RWPE1 (cell line): ENCODE measurements around the gene TNPO2.

Experiments used
- CTCF ChIA-PET: fragments of 350-600 bp; sonication (Branson Sonifier 250); formaldehyde crosslinking; extraction: SDS; loops from one replicate; lab custom pipeline; 2021; lab: Yijun Ruan, JAX
- POLR2A ChIA-PET: fragments of 400-600 bp; formaldehyde crosslinking; extraction: SDS; loops from one replicate; lab custom pipeline; 2020; ENCODE audit warnings: antibody characterized with exemption; ENCODE audit not compliant: low non-redundant PET; lab: Yijun Ruan, JAX
- DNase-seq: peaks from one replicate; pipeline ENCODE4 v3.0.0; 2012; ENCODE audit warnings: low spot score
- H3K27ac ChIP-seq: fragments of 450-650 bp; 2 replicates; pipeline ENCODE4 v1.5.1; 2017
- CTCF ChIP-seq: fragments of 450-650 bp; conservative IDR thresholded peaks from 2 replicates; pipeline ENCODE4 v1.5.1; 2017; ENCODE audit warnings: low read depth, mild to moderate bottlenecking

TNPO2 gene

GRCh38 chr19:12668932-12669269 is 54.8 kb downstream of the TNPO2 start:
- peak; percentile 53 for DNase-seq
- ChIA-PET CTCF (no interaction called here), POLR2A (interaction anchor here (0.5 to 0.6 kb wide), 2 partner anchors 9 to 123 kb away, joined by 3 read pairs; no protein-coding TSS in a partner anchor)
- peak overlapping the region; percentile 87 for H3K27ac ChIP-seq
- no peak for TF ChIP-seq CTCF

DNA sequence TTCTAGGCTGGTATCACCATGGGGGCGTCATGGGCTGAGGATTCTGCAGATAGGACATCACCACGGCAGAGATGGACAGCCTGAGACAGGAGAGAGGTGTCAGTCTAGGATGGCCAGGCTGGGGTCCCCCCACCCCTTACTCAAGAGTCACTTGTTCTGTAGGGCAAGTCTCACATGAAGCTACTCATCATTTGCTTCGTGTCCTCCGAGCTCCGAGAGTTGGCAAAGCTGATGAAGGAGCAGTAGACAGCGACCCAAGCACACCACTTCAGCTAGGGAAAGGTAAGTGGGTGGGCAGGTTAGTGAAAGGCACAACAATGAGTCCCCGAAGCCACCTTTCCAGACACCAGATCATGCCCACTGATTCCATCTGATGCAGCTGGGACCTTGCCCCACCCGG is 55.4 kb downstream of the TNPO2 start:
- ChIA-PET POLR2A (interaction anchor here (0.6 kb wide), 1 partner anchor 123 kb away, joined by 3 read pairs; no protein-coding TSS in a partner anchor), CTCF (no interaction called here)
- DNase-seq: no peak
- H3K27ac ChIP-seq: peak overlapping the region; percentile 87
- no peak for TF ChIP-seq CTCF

- peak overlapping the region; percentile 87 for H3K27ac ChIP-seq
- ChIA-PET POLR2A (no interaction called here), CTCF (no interaction called here)
- DNase-seq: no peak
- TF ChIP-seq CTCF: no peak
Observed at GRCh38 chr19:12667731-12668302, 55.9 kb downstream of the TNPO2 start.

- ChIA-PET CTCF (interaction anchor here (0.6 to 0.7 kb wide), 2 partner anchors 15 to 26 kb away, joined by 3 to 4 read pairs; no protein-coding TSS in a partner anchor), POLR2A (interaction anchor here (0.6 kb wide), 1 partner anchor 17 kb away, joined by 4 read pairs; no protein-coding TSS in a partner anchor)
- peak within 1 kb of the TSS; percentile 87 for H3K27ac ChIP-seq
- peak; percentile 90 for DNase-seq
- TF ChIP-seq CTCF: no peak
Observed at GRCh38 chr19:12666265-12667048, 57.3 kb downstream of the TNPO2 start, which contains the start of the genes MAN2B1 and WDR83. Gene MAN2B1, minus strand, starts transcription at chr19:12666742. Its CDS starts 41 bp downstream, at chr19:12666701. Gene WDR83, plus strand, starts transcription at chr19:12666807. Its CDS starts 2,984 bp downstream, at chr19:12669791.

- peak overlapping the region; percentile 87 for H3K27ac ChIP-seq
- ChIA-PET CTCF (interaction anchor here (0.7 kb wide), 1 partner anchor 26 kb away, joined by 3 read pairs; no protein-coding TSS in a partner anchor), POLR2A (interaction anchor here (0.6 kb wide), 1 partner anchor 17 kb away, joined by 4 read pairs; no protein-coding TSS in a partner anchor)
Observed at GRCh38 chr19:12665671-12666264, 58.0 kb downstream of the TNPO2 start.

More at GRCh38 chr19:12665671-12666264, 58.0 kb downstream of the TNPO2 start:
- DNase-seq: no peak
- TF ChIP-seq CTCF: no peak
